ENCODE results near the gene MPV17L2. TPM values are rescaled to one million over a fixed set of nuclear protein-coding genes. Genes with fewer than 3 reads are reported as not detected.
A peak's percentile ranks its signal among the peaks of the same experiment; 100 is the strongest.

MPV17L2 gene
- total RNA-seq, 1 donor from 2014 or later = 12.5 TPM

DNA sequence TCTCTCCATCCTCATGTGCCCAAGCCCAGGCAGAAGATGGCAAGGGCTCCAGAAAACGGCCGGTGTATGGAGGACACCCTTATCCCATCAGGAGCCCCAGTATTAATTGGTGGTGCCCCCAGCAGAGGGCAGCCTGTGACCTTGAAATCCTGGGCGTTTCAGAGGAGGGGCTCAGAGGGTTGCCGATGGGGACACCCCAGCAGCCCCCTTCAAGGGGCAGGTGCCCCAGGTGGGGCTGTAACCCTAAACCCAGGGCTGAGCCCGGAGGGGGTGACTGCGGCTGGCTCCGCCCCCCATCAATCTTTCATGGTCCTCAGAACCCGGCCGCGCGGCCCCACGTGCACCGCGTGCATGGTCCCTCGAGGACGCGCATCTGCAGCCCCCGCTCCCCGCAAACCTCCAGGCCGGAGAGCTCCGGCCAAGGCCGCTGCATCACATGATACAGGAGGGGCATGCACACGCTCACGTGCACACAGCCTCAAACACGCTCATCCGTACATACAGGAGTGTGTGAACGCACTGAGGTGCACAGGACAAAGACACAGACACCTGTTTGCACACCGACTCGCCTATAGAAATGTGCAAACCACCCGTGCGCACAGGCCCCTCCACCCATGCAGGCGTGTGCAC, 9.9 kb downstream of the MPV17L2 start:
- Histone ChIP-seq H3K36me3 (peaks cover 31% of the 10 kb centered on the region), H3K27ac (replicated peaks) (peak overlapping the region; percentile 85), H3K27me3 (ENCODE audit: low read depth) (no peaks in the 10 kb centered on the region), H3K4me1 (peaks cover 35% of the 10 kb centered on the region), H3K9me3 (replicated peaks) (no peaks in the 10 kb centered on the region), H3K4me3 (peak overlapping the region; percentile 82)
- TF ChIP-seq, protein P1, sequence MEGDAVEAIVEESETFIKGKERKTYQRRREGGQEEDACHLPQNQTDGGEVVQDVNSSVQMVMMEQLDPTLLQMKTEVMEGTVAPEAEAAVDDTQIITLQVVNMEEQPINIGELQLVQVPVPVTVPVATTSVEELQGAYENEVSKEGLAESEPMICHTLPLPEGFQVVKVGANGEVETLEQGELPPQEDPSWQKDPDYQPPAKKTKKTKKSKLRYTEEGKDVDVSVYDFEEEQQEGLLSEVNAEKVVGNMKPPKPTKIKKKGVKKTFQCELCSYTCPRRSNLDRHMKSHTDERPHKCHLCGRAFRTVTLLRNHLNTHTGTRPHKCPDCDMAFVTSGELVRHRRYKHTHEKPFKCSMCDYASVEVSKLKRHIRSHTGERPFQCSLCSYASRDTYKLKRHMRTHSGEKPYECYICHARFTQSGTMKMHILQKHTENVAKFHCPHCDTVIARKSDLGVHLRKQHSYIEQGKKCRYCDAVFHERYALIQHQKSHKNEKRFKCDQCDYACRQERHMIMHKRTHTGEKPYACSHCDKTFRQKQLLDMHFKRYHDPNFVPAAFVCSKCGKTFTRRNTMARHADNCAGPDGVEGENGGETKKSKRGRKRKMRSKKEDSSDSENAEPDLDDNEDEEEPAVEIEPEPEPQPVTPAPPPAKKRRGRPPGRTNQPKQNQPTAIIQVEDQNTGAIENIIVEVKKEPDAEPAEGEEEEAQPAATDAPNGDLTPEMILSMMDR (IDR thresholded peaks at IDR 0.05; ENCODE audit: borderline replicate concordance) = peak; percentile 32
- intact Hi-C loops (cut with micrococcal nuclease) = no loop called here
- no peak for DNase-seq

DNA sequence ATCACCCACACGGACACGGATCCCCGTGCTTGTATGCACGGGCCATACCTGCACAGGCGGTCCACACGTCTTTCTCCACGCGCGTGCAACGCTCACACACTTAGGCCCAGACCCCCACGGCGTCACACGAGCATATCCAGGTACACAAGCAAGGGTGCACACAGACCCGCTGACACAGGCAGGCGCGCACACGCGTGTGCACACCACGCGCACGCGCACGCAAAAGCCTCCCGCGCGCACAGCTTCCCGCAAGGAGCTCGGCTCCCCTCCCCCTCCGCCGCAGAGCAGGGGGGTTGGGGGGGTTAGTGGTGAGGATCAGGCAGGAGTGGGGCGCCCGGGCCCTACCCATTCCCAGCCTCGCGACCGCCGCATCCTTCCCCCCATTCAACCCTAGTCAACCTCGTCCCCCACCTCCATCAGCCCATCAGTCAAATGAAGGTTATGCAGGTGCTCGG, 10.4 kb downstream of the MPV17L2 start:
- H3K4me1 ChIP-seq = peaks cover 39% of the 10 kb centered on the region
- H3K9me3 ChIP-seq (replicated peaks) = no peaks in the 10 kb centered on the region
- peak overlapping the region; percentile 82 for H3K4me3 ChIP-seq
- TF ChIP-seq, protein P1 (IDR thresholded peaks at IDR 0.05; ENCODE audit: borderline replicate concordance) = no peak
- no peaks in the 10 kb centered on the region for H3K27me3 ChIP-seq (ENCODE audit: low read depth)
- DNase-seq = peak; percentile 51
- peak overlapping the region; percentile 85 for H3K27ac ChIP-seq (replicated peaks)
- peaks cover 26% of the 10 kb centered on the region for H3K36me3 ChIP-seq
- intact Hi-C loops (cut with micrococcal nuclease) = no loop called here

DNA sequence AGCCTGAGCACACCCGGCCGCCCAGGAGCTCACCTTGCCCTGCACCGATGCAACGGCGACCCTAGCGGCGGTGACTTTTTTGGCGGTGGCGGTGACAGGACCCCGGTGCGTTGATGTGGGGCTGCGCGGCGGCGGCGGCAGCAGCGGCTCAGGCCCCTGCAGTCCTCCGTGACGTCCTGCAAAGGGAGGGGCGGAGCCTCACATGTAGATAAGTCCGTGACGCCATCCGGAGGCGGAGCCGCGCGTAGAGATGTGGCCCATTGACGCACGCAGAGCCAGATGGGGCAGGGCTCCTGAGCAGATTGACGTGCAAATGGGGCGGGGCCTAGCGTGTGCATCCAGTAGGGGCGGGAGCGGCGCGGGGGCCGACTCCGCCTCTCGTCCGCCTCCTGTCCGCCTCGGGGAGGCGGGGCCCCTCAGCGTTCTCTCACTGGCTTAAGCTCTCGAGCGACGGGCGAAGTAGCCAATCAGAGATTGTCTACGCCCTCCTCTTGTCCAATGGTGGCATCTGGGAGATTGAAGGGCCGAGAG, 10.9 kb downstream of the MPV17L2 start, which contains the start of gene RAB3A:
Gene RAB3A, minus strand, starts transcription at position 180 of the 531 bp plus-strand sequence. CDS start 1,302 bp downstream, outside the sequence.
- peak within 1 kb of the TSS; percentile 82 for H3K4me3 ChIP-seq
- TF ChIP-seq, protein P1 (IDR thresholded peaks at IDR 0.05; ENCODE audit: borderline replicate concordance) = no peak
- intact Hi-C loops (cut with micrococcal nuclease) = no loop called here

DNA sequence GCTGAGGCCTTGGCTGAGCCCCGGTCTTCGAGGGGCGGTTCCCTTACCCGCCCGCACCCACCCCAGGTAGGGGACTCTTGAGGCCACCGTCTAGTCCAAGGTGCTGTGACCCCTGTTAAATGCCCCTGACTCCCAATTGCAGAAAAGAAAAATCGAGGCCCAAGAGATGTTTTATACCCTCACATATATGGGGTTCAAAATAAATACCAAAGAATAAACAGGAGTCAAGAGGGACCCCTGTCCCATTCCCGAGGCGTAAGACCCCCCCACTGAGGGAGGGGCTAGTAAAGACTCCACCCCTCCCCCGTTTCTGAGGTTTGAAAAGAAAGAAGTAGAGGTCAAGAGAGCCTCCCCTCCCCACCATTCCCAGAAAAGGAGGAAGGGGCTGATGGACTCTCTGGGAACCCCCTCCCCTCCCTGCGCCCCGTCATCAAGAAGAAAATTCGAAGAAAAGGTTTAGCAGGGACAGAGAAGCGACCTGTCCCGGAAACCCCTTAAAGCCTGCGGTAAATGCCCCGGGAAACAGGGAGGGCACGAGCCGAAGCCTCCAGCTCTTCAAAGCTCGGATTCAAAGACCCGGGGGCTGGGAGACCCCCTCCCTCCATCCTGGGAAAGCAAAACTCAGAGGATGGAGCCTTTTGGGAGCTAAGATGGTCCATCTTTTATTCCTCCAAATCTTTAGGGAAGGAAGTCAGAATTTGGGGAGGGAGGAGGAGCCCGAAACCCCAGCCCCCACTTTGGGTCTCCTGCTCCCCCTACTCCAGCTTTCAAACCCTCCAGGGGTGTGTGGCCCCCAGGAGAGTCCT, 11.6 kb downstream of the MPV17L2 start:
- intact Hi-C loops (cut with micrococcal nuclease) = loop anchor here (5.0 kb wide), 1 partner anchor 48 kb away; no protein-coding TSS in a partner anchor
- peaks cover 14% of the 10 kb centered on the region for H3K36me3 ChIP-seq
- H3K27ac ChIP-seq (replicated peaks) = peak overlapping the region; percentile 100
- peaks cover 8% of the 10 kb centered on the region for H3K27me3 ChIP-seq (ENCODE audit: low read depth)
- peak overlapping the region; percentile 82 for H3K4me3 ChIP-seq
- TF ChIP-seq, protein P1 (IDR thresholded peaks at IDR 0.05; ENCODE audit: borderline replicate concordance) = no peak
- no peak for DNase-seq
- H3K4me1 ChIP-seq = peaks cover 39% of the 10 kb centered on the region
- no peaks in the 10 kb centered on the region for H3K9me3 ChIP-seq (replicated peaks)

More for the DNA sequence above, 10.9 kb downstream of the MPV17L2 start, which contains the start of gene RAB3A:
- H3K27me3 ChIP-seq (ENCODE audit: low read depth) = peaks cover 4% of the 10 kb centered on the region
- H3K4me1 ChIP-seq = peaks cover 39% of the 10 kb centered on the region
- peaks cover 21% of the 10 kb centered on the region for H3K36me3 ChIP-seq
- H3K9me3 ChIP-seq (replicated peaks) = no peaks in the 10 kb centered on the region
- peak; percentile 100 for DNase-seq
- H3K27ac ChIP-seq (replicated peaks) = peak within 1 kb of the TSS; percentile 100

DNA sequence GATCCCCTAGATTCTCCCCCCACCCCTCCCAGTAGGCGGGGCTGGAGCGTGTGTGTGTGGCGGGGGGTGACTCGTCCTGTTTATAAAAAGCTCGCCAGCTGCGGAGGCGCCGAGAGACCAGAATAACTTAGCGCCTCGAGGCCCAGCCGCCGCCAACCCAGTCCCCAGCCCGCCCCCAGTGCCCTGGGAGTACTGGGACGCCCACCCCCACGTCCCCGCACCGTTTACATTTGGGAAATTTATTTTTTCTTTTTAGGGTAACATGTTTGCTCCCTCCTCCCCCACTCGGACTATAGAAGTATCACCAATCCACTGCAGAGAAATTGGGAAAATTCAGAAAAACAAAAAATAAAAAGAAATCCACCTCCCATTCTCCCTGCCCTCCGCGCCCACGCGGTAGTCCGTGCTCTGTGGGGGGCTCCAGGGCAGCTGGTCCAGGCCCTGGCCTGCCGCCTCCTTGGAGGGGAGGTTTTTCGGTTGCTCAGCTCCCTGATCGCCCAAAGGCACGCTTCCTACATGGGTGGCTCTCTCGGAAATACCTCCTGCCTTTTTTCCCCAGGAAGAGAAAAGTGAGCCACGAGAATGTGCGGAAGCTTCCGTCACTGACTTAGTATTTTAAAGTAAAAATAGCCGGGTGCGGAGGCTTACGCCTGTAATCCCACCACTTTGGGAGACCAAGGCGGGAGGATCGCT, 12.3 kb downstream of the MPV17L2 start:
- DNase-seq = peak; percentile 86
- TF ChIP-seq, protein P1 (IDR thresholded peaks at IDR 0.05; ENCODE audit: borderline replicate concordance) = no peak
- no peaks in the 10 kb centered on the region for H3K9me3 ChIP-seq (replicated peaks)
- peaks cover 39% of the 10 kb centered on the region for H3K4me1 ChIP-seq
- intact Hi-C loops (cut with micrococcal nuclease) = loop anchor here (5.0 kb wide), 1 partner anchor 47 kb away; no protein-coding TSS in a partner anchor
- peaks cover 7% of the 10 kb centered on the region for H3K36me3 ChIP-seq
- peak overlapping the region; percentile 82 for H3K4me3 ChIP-seq
- peaks cover 9% of the 10 kb centered on the region for H3K27me3 ChIP-seq (ENCODE audit: low read depth)
- H3K27ac ChIP-seq (replicated peaks) = peak overlapping the region; percentile 100

Measured in left ventricle myocardium inferior (tissue), 1 donor.